ENCODE measurements around the gene TOP2A.
A peak's percentile ranks its signal among the peaks of the same experiment; 100 is the strongest.
"Not testable (repeated sequence)": the region's sequence is repeated elsewhere in the genome, so short reads cannot be mapped to it uniquely, and the experiment has no call there.

TOP2A gene

GRCh38 chr17:40431231-40431602 is 13.5 kb upstream of the TOP2A start:
- no peak overlapping the region for H3K4me3 ChIP-seq (ENCODE audit: low read depth, low read length)

- no peak overlapping the region for H3K4me3 ChIP-seq (ENCODE audit: low read depth, low read length)
Observed at GRCh38 chr17:40430272-40431230, 12.9 kb upstream of the TOP2A start.

- no peak overlapping the region for H3K4me3 ChIP-seq (ENCODE audit: low read depth, low read length)
Observed at GRCh38 chr17:40427002-40427491, 9.4 kb upstream of the TOP2A start.

GRCh38 chr17:40425741-40426140 is 8.0 kb upstream of the TOP2A start:
- no peak overlapping the region for H3K4me3 ChIP-seq (ENCODE audit: low read depth, low read length)

- H3K4me3 ChIP-seq (ENCODE audit: low read depth, low read length) = no peak overlapping the region
Observed at GRCh38 chr17:40422990-40423633, 5.4 kb upstream of the TOP2A start.

GRCh38 chr17:40419559-40420331 is 2.0 kb upstream of the TOP2A start:
- H3K4me3 ChIP-seq (ENCODE audit: low read depth, low read length) = no peak overlapping the region

- peak overlapping the region; percentile 38 for H3K4me3 ChIP-seq (ENCODE audit: low read depth, low read length)
Observed at GRCh38 chr17:40418428-40418706, 671 bp upstream of the TOP2A start.

GRCh38 chr17:40417258-40417608 is 463 bp downstream of the TOP2A start:
- H3K4me3 ChIP-seq (ENCODE audit: low read depth, low read length) = peak overlapping the region; percentile 94

GRCh38 chr17:40416671-40417070 is 1.0 kb downstream of the TOP2A start:
- peak overlapping the region; percentile 94 for H3K4me3 ChIP-seq (ENCODE audit: low read depth, low read length)

GRCh38 chr17:40415390-40415789 is 2.3 kb downstream of the TOP2A start:
- no peak overlapping the region for H3K4me3 ChIP-seq (ENCODE audit: low read depth, low read length)

- H3K4me3 ChIP-seq (ENCODE audit: low read depth, low read length) = not testable (repeated sequence)
Observed at GRCh38 chr17:40414312-40414711, 3.4 kb downstream of the TOP2A start.

GRCh38 chr17:40412880-40413279 is 4.8 kb downstream of the TOP2A start:
- no peak overlapping the region for H3K4me3 ChIP-seq (ENCODE audit: low read depth, low read length)

GRCh38 chr17:40411821-40412220 is 5.9 kb downstream of the TOP2A start:
- no peak overlapping the region for H3K4me3 ChIP-seq (ENCODE audit: low read depth, low read length)

- no peak overlapping the region for H3K4me3 ChIP-seq (ENCODE audit: low read depth, low read length)
Observed at GRCh38 chr17:40410082-40410481, 7.6 kb downstream of the TOP2A start.

GRCh38 chr17:40409540-40409939 is 8.2 kb downstream of the TOP2A start:
- not testable (repeated sequence) for H3K4me3 ChIP-seq (ENCODE audit: low read depth, low read length)

GRCh38 chr17:40407460-40407859 is 10.2 kb downstream of the TOP2A start:
- no peak overlapping the region for H3K4me3 ChIP-seq (ENCODE audit: low read depth, low read length)

GRCh38 chr17:40404003-40404402 is 13.7 kb downstream of the TOP2A start:
- no peak overlapping the region for H3K4me3 ChIP-seq (ENCODE audit: low read depth, low read length)

- no peak overlapping the region for H3K4me3 ChIP-seq (ENCODE audit: low read depth, low read length)
Observed at GRCh38 chr17:40402668-40403067, 15.0 kb downstream of the TOP2A start.

GRCh38 chr17:40399185-40399584 is 18.5 kb downstream of the TOP2A start:
- no peak overlapping the region for H3K4me3 ChIP-seq (ENCODE audit: low read depth, low read length)

- H3K4me3 ChIP-seq (ENCODE audit: low read depth, low read length) = not testable (repeated sequence)
Observed at GRCh38 chr17:40386555-40386954, 31.1 kb downstream of the TOP2A start.

GRCh38 chr17:40382251-40382650 is 35.4 kb downstream of the TOP2A start:
- no peak overlapping the region for H3K4me3 ChIP-seq (ENCODE audit: low read depth, low read length)

GRCh38 chr17:40378966-40379365 is 38.7 kb downstream of the TOP2A start:
- H3K4me3 ChIP-seq (ENCODE audit: low read depth, low read length) = no peak overlapping the region
